ENCODE measurements around the gene EP400. TPM values are rescaled to one million over a fixed set of nuclear protein-coding genes. Genes with fewer than 3 reads are reported as not detected.
A peak's percentile ranks its signal among the peaks of the same experiment; 100 is the strongest.

EP400 gene
- total and polyA plus RNA-seq, 2 donors (not counting 1 experiment from before 2014, with no cell fraction given) = 3.4 to 12.4 TPM

GRCh38 chr12:131928711-131929580 is 20.8 kb upstream of the EP400 start, which contains the start of gene PUS1:
TSS of gene PUS1 (plus strand) at chr12:131929276. CDS start at chr12:131929723, 447 bp downstream.
- Histone ChIP-seq H3K9ac (ENCODE audit: insufficient read depth, low read length) (peak within 1 kb of the TSS; percentile 81), H4K20me1 (ENCODE audit: control insufficient read depth, extremely low read depth, insufficient read depth, low read length) (no peaks in the 10 kb centered on the region), H3K4me1 (ENCODE audit: control insufficient read depth, extremely low read depth, insufficient read depth, low read length) (no peaks in the 10 kb centered on the region), H3K36me3 (ENCODE audit: control insufficient read depth, insufficient read depth, low read length) (peaks cover 9% of the 10 kb centered on the region), H3K27me3 (ENCODE audit: control insufficient read depth, insufficient read depth, low read length) (no peaks in the 10 kb centered on the region), H3K27ac (ENCODE audit: insufficient read depth, low read length) (peak within 1 kb of the TSS; percentile 82), H2AFZ (ENCODE audit: low read length) (peak within 1 kb of the TSS; percentile 61), H3K9me3 (ENCODE audit: control insufficient read depth, insufficient read depth, low read depth, low read length) (no peaks in the 10 kb centered on the region), H3K79me2 (ENCODE audit: control insufficient read depth, insufficient read depth, low read length) (peaks cover 16% of the 10 kb centered on the region), H3K4me3 (replicated peaks in 1 of 4; ENCODE audit: control extremely low read depth in 1 of 4, insufficient read depth in 1 of 4, low read depth in 3 of 4, low read length in 4 of 4) (peak within 1 kb of the TSS; percentile 75 to 89 (median 84)), H3K4me2 (ENCODE audit: extremely low read depth, insufficient read depth, low read length) (peak within 1 kb of the TSS; percentile 83)
- peak; percentile 93 for DNase-seq (ENCODE audit: low read depth in 2 of 2)
- no peak for TF ChIP-seq EZH2 (IDR thresholded peaks at IDR 0.05; ENCODE audit: low read length, missing control alignments)

- Histone ChIP-seq H3K4me2 (ENCODE audit: extremely low read depth, insufficient read depth, low read length) (peak overlapping the region; percentile 83), H3K9ac (ENCODE audit: insufficient read depth, low read length) (peak overlapping the region; percentile 81), H3K27me3 (ENCODE audit: control insufficient read depth, insufficient read depth, low read length) (no peaks in the 10 kb centered on the region), H2AFZ (ENCODE audit: low read length) (peak overlapping the region; percentile 13), H3K4me1 (ENCODE audit: control insufficient read depth, extremely low read depth, insufficient read depth, low read length) (no peaks in the 10 kb centered on the region), H3K27ac (ENCODE audit: insufficient read depth, low read length) (peak overlapping the region; percentile 82), H3K4me3 (replicated peaks in 1 of 4; ENCODE audit: control extremely low read depth in 1 of 4, insufficient read depth in 1 of 4, low read depth in 3 of 4, low read length in 4 of 4) (peak overlapping the region; percentile 75 to 89 (median 84)), H3K79me2 (ENCODE audit: control insufficient read depth, insufficient read depth, low read length) (peaks cover 16% of the 10 kb centered on the region), H3K9me3 (ENCODE audit: control insufficient read depth, insufficient read depth, low read depth, low read length) (no peaks in the 10 kb centered on the region), H4K20me1 (ENCODE audit: control insufficient read depth, extremely low read depth, insufficient read depth, low read length) (no peaks in the 10 kb centered on the region), H3K36me3 (ENCODE audit: control insufficient read depth, insufficient read depth, low read length) (peaks cover 9% of the 10 kb centered on the region)
- DNase-seq (ENCODE audit: low read depth in 2 of 2) = peak in 1 of 2 donors; percentile 29
- TF ChIP-seq CTCF (conservative IDR thresholded peaks at IDR 0.05 in 1 of 2, IDR thresholded peaks at IDR 0.05 in 1 of 2; ENCODE audit: low read depth in 1 of 2, low read length in 2 of 2) = no peak
- no peak for TF ChIP-seq EZH2 (IDR thresholded peaks at IDR 0.05; ENCODE audit: low read length, missing control alignments)
These were observed 19.9 kb upstream of the EP400 start for GRCh38 chr12:131929581-131930456.

- peaks cover 16% of the 10 kb centered on the region for H3K79me2 ChIP-seq (ENCODE audit: control insufficient read depth, insufficient read depth, low read length)
- peak overlapping the region; percentile 83 for H3K4me2 ChIP-seq (ENCODE audit: extremely low read depth, insufficient read depth, low read length)
- DNase-seq (ENCODE audit: low read depth in 2 of 2) = no peak
- no peak for TF ChIP-seq CTCF (conservative IDR thresholded peaks at IDR 0.05 in 1 of 2, IDR thresholded peaks at IDR 0.05 in 1 of 2; ENCODE audit: low read depth in 1 of 2, low read length in 2 of 2)
- TF ChIP-seq EZH2 (IDR thresholded peaks at IDR 0.05; ENCODE audit: low read length, missing control alignments) = no peak
- H3K4me1 ChIP-seq (ENCODE audit: control insufficient read depth, extremely low read depth, insufficient read depth, low read length) = no peaks in the 10 kb centered on the region
- H4K20me1 ChIP-seq (ENCODE audit: control insufficient read depth, extremely low read depth, insufficient read depth, low read length) = no peaks in the 10 kb centered on the region
- H3K27me3 ChIP-seq (ENCODE audit: control insufficient read depth, insufficient read depth, low read length) = no peaks in the 10 kb centered on the region
- peaks cover 9% of the 10 kb centered on the region for H3K36me3 ChIP-seq (ENCODE audit: control insufficient read depth, insufficient read depth, low read length)
- H3K9me3 ChIP-seq (ENCODE audit: control insufficient read depth, insufficient read depth, low read depth, low read length) = no peaks in the 10 kb centered on the region
- H3K27ac ChIP-seq (ENCODE audit: insufficient read depth, low read length) = no peak overlapping the region
- peak overlapping the region; percentile 50 for H3K9ac ChIP-seq (ENCODE audit: insufficient read depth, low read length)
- peak overlapping the region; percentile 69 to 87 (median 80) for H3K4me3 ChIP-seq (replicated peaks in 1 of 4; ENCODE audit: control extremely low read depth in 1 of 4, insufficient read depth in 1 of 4, low read depth in 3 of 4, low read length in 4 of 4)
- no peak overlapping the region for H2AFZ ChIP-seq (ENCODE audit: low read length)
These were observed 19.2 kb upstream of the EP400 start for GRCh38 chr12:131930510-131930909.
